ENCODE data around the gene KIAA1217. TPM values are rescaled to one million over a fixed set of nuclear protein-coding genes. Genes with fewer than 3 reads are reported as not detected.

The KIAA1217 gene
- polyA plus RNA-seq, 1 of the 3 experiments (the other 2 are of a cell fraction) = 7.2 TPM

GRCh38 chr10:24571870-24572450, 363.0 kb downstream of the KIAA1217 start:
- Histone ChIP-seq H3K9me3 (no peaks in the 10 kb centered on the region), H3K79me2 (ENCODE audit: insufficient read depth) (no peaks in the 10 kb centered on the region), H3K27ac (ENCODE audit: low read depth in 2 of 2, low read length in 1 of 2) (no peak overlapping the region), H2AFZ (ENCODE audit: low read depth) (no peak overlapping the region), H3K36me3 (replicated peaks in 1 of 2; ENCODE audit: control insufficient read depth in 1 of 2, insufficient read depth in 2 of 2, low read length in 1 of 2) (no peaks in the 10 kb centered on the region), H3K4me3 (ENCODE audit: low read depth in 2 of 2, low read length in 1 of 2) (no peak overlapping the region), H3K4me2 (no peak overlapping the region), H3F3A (replicated peaks; ENCODE audit: insufficient read depth) (no peaks in the 10 kb centered on the region), H3K27me3 (ENCODE audit: insufficient read depth) (no peaks in the 10 kb centered on the region), H3K4me1 (ENCODE audit: control insufficient read depth in 1 of 2, insufficient read depth in 2 of 2, low read depth in 1 of 2, low read length in 1 of 2) (no peaks in the 10 kb centered on the region; a peak in 1 of 4 replicates), H3K9ac (no peak overlapping the region), H4K20me1 (ENCODE audit: insufficient read depth) (no peaks in the 10 kb centered on the region), H3K9me2 (no peaks in the 10 kb centered on the region)
- no peak for TF ChIP-seq FOSL2 (IDR thresholded peaks at IDR 0.05; ENCODE audit: borderline replicate concordance, low read depth)
- no peak for TF ChIP-seq EZH2phosphoT487 (IDR thresholded peaks at IDR 0.05; ENCODE audit: borderline replicate concordance, low read depth)
- TF ChIP-seq SIN3A (IDR thresholded peaks at IDR 0.05; ENCODE audit: borderline replicate concordance, low read depth, low read length) = no peak
- no peak for TF ChIP-seq TCF12 (IDR thresholded peaks at IDR 0.05)
- TF ChIP-seq NRF1 (IDR thresholded peaks at IDR 0.05; ENCODE audit: low read depth, low read length) = no peak
- no peak for TF ChIP-seq FOXJ3 (CRISPR knock-in tag; IDR thresholded peaks at IDR 0.05)
- TF ChIP-seq MEF2A (IDR thresholded peaks at IDR 0.05; ENCODE audit: borderline replicate concordance, low read depth) = no peak
- TF ChIP-seq, protein P1, sequence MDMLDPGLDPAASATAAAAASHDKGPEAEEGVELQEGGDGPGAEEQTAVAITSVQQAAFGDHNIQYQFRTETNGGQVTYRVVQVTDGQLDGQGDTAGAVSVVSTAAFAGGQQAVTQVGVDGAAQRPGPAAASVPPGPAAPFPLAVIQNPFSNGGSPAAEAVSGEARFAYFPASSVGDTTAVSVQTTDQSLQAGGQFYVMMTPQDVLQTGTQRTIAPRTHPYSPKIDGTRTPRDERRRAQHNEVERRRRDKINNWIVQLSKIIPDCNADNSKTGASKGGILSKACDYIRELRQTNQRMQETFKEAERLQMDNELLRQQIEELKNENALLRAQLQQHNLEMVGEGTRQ (IDR thresholded peaks at IDR 0.05; ENCODE audit: borderline replicate concordance, low read depth, low read length) = no peak
- TF ChIP-seq JUND (IDR thresholded peaks at IDR 0.05) = no peak
- TF ChIP-seq, protein P2, sequence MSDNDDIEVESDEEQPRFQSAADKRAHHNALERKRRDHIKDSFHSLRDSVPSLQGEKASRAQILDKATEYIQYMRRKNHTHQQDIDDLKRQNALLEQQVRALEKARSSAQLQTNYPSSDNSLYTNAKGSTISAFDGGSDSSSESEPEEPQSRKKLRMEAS (IDR thresholded peaks at IDR 0.05; ENCODE audit: low read depth) = no peak
- no peak for TF ChIP-seq RAD21 (IDR thresholded peaks at IDR 0.05; ENCODE audit: low read length)
- no peak for TF ChIP-seq EP300 (IDR thresholded peaks at IDR 0.05; ENCODE audit: borderline replicate concordance in 1 of 2, low read depth in 1 of 2, low read length in 1 of 2)
- TF ChIP-seq RCOR1 (IDR thresholded peaks at IDR 0.05; ENCODE audit: low read length) = no peak
- TF ChIP-seq RXRA (IDR thresholded peaks at IDR 0.05; ENCODE audit: borderline replicate concordance, low read depth) = no peak
- TF ChIP-seq NFIC (IDR thresholded peaks at IDR 0.05; ENCODE audit: borderline replicate concordance) = no peak
- no peak for TF ChIP-seq GATA2 (CRISPR knock-in tag; IDR thresholded peaks at IDR 0.05)
- POLR2A ChIA-PET = no interaction called here
- WGBS (ENCODE audit: low lambda C conversion rate) = 52% methylated on average over 6 of the region's 7 CpGs
- CTCF ChIA-PET = interaction anchor here (0.7 to 1.6 kb wide), 2 partner anchors 14 kb away, joined by 4 to 5 read pairs; no protein-coding TSS in a partner anchor
- DNase-seq = no peak

DNA sequence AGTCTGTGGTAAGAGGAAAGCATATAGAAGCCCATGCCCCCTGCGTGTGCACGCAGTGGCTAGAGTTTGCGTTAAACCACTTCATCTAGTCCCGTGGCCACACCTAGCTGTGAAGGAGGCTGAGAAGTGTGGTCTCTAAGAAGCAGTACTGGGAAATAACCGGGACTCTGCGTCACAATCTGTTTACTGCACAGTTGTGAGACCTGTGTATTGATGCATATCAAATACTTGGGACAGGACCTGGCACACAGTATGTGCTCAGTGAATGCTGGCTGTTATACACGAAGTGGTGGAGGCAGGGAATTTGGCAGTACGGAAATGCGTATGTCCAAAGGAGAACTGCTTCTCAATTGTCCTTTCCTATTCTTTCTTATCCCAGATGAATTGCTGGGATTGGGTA, 365.2 kb downstream of the KIAA1217 start:
- POLR2A ChIA-PET = no interaction called here
- H3K4me3 ChIP-seq (ENCODE audit: low read depth in 2 of 2, low read length in 1 of 2) = no peak overlapping the region
- 88% methylated on average over 9 of the region's 9 CpGs for WGBS (ENCODE audit: low lambda C conversion rate)
- no peak overlapping the region for H3K9ac ChIP-seq
- H3K79me2 ChIP-seq (ENCODE audit: insufficient read depth) = no peaks in the 10 kb centered on the region
- no peaks in the 10 kb centered on the region for H3K27me3 ChIP-seq (ENCODE audit: insufficient read depth)
- no peaks in the 10 kb centered on the region for H3K9me3 ChIP-seq
- H3K4me2 ChIP-seq = no peak overlapping the region
- CTCF ChIA-PET = no interaction called here
- no peaks in the 10 kb centered on the region for H3K36me3 ChIP-seq (replicated peaks in 1 of 2; ENCODE audit: control insufficient read depth in 1 of 2, insufficient read depth in 2 of 2, low read length in 1 of 2)
- TF ChIP-seq MXI1 (IDR thresholded peaks at IDR 0.05; ENCODE audit: low read depth, low read length) (no peak), GABPA (IDR thresholded peaks at IDR 0.05; ENCODE audit: low read depth) (no peak)
- TF ChIP-seq, protein P2 (IDR thresholded peaks at IDR 0.05; ENCODE audit: low read depth) = no peak
- no peaks in the 10 kb centered on the region for H3K9me2 ChIP-seq
- H3F3A ChIP-seq (replicated peaks; ENCODE audit: insufficient read depth) = no peaks in the 10 kb centered on the region
- no peaks in the 10 kb centered on the region for H4K20me1 ChIP-seq (ENCODE audit: insufficient read depth)
- no peak overlapping the region for H2AFZ ChIP-seq (ENCODE audit: low read depth)
- H3K27ac ChIP-seq (ENCODE audit: low read depth in 2 of 2, low read length in 1 of 2) = no peak overlapping the region
- H3K4me1 ChIP-seq (ENCODE audit: control insufficient read depth in 1 of 2, insufficient read depth in 2 of 2, low read depth in 1 of 2, low read length in 1 of 2) = no peaks in the 10 kb centered on the region; a peak in 1 of 4 replicates
- DNase-seq = no peak
